UCSD-AML1 (cell line): ENCODE data around the gene QTRT2.

ENCODE experiments used
- DNase-seq: peaks from one replicate; lab custom pipeline; 2025; ENCODE audit not compliant: unreplicated experiment; lab: John Stamatoyannopoulos, UW

Gene QTRT2

GRCh38 chr3:114076711-114077110 lies 20.2 kb downstream of the QTRT2 start:
- no peak for DNase-seq

GRCh38 chr3:114078126-114078525 lies 21.6 kb downstream of the QTRT2 start:
- DNase-seq: no peak

DNA sequence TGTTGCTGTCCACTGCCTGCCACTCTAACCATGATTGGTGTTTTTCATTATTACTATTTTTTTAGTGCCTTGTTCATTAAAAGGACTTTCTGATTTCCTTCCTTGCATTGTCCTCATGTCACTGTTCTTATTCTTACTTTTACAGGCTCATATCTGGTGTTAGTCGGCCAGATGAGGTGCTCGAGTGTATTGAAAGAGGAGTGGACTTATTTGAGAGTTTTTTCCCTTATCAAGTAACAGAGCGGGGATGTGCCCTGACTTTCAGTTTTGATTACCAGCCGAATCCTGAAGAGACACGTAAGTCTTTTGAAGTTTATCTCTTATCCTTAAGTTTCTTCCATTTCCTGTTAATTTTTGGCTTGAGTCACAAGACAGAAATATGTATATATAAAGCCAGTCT lies 23.2 kb downstream of the QTRT2 start:
- DNase-seq: no peak

DNA sequence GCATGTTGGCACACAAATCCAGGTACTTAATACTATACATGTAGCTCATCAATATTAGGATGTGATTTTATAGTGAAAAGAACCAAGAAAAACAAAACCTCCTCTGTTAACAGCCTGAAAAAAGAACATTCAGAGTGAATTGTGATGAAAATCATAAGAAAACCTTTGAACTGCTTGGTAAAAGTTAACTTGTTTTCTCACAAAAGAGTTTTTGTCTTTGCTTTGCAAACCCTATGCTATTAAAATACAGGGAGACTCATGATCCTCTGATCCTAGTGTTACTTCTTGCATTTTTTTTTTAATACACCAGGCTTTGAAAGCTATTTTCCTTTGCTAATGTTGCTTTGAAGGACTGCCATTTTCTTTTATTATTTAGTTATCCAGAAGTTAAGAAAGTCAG lies 23.7 kb downstream of the QTRT2 start:
- no peak for DNase-seq

- no peak for DNase-seq
These were observed 24.5 kb downstream of the QTRT2 start for GRCh38 chr3:114081037-114081436.

- no peak for DNase-seq
These were observed 26.6 kb downstream of the QTRT2 start for GRCh38 chr3:114083112-114083511.

DNA sequence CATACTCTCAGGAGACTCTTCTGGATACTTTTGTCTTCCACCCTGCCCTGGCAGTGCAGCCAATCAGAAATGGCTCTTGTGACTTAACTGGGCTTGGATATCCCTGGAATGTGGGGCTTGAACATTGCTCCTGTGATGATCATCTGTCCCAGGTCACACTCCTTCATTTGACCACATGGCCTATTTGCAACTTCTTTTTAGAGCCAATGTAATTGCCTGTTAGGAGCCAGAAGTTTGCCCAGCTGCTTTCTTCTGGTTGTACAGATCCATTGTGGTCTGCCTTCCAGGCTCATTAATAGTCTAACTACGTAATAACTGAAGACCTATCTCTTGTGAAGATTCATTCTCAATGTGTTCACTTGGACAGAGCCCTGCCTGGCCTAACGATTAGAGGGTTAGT lies 29.8 kb downstream of the QTRT2 start:
- DNase-seq: no peak

- no peak for DNase-seq
These were observed 33.1 kb downstream of the QTRT2 start for GRCh38 chr3:114089675-114090074.

- no peak for DNase-seq
These were observed 35.8 kb downstream of the QTRT2 start for GRCh38 chr3:114092151-114093015.

DNA sequence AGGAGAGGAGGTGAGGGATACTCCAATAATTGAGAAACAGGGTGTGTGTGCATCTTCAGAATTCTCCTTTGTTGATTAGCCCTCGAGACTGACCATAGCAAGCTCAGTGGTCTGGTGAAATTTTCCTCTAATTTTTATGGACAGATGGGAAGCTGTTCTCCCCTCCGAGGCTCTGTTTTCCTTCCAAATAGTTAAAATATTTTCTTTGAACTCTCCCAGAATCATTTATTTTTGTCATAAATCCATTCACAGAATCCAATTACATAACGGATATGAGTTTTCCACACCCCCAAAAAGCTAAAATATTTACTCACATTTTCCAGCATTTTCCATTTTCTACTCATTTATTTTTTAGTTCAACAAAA lies 36.5 kb downstream of the QTRT2 start:
- no peak for DNase-seq

DNA sequence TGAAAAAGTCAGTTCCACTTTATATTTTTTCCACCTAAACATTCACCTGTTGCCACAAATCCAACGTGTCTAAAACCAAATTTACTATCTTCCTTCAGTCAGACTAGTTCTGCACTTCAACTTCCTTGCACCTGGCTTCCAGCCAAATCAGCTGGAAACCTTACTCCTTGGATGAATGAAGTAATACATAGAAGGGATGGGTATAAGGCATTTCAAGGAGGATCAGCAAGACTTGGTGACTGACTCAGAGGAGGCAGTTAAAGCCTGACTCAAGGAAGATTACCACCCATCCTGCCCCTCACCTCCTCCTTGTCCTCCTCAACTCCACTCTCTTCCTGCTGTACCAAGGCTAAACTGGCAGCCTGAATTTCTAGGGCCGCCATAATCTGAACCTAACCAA lies 37.1 kb downstream of the QTRT2 start:
- DNase-seq: no peak

- DNase-seq: no peak
These were observed 39.3 kb downstream of the QTRT2 start for GRCh38 chr3:114095796-114096195.

DNA sequence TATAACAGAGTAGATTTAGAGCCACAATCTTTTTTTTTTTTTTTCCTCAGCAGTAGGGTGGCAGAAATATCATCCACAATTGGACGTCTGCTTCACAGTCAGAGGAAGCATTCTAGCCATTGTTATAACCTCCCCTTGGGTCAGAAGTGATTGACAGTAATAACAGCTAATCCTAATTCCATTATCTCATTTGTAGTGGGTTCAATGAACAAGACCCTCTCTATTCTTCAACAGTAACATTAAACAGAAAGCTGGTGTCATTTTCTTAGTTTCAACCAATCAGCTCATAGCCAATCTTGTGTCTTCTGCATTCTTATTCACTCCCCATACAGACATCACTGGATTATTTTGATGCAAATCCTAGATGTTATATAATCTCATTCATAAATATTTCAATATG lies 44.6 kb downstream of the QTRT2 start:
- DNase-seq: no peak

GRCh38 chr3:114103181-114103580 lies 46.6 kb downstream of the QTRT2 start:
- no peak for DNase-seq

- no peak for DNase-seq
These were observed 47.3 kb downstream of the QTRT2 start for GRCh38 chr3:114103858-114104257.

GRCh38 chr3:114104414-114104813 lies 47.9 kb downstream of the QTRT2 start:
- no peak for DNase-seq

DNA sequence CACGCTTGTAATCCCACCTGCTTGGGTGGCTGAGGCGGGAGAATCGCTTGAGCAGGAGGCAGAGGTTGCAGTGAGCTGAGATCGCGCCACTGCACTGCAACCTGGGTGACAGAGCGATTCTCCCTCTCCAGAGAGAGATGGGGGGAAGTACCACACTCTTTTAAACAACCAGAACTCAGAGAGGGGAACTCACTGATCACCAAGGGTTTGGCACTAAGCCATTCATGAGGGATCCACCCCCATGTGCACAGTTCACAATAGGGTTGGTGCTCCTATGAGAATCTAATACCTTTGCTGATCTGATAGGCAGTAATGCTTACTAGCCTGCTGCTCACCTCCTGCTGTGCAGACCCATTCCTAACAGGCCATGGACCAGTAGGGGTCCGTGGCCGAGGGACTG lies 51.6 kb downstream of the QTRT2 start:
- DNase-seq: no peak

GRCh38 chr3:114110439-114110838 lies 53.9 kb downstream of the QTRT2 start:
- no peak for DNase-seq

- DNase-seq: no peak
These were observed 54.7 kb downstream of the QTRT2 start for GRCh38 chr3:114111060-114111770.

DNA sequence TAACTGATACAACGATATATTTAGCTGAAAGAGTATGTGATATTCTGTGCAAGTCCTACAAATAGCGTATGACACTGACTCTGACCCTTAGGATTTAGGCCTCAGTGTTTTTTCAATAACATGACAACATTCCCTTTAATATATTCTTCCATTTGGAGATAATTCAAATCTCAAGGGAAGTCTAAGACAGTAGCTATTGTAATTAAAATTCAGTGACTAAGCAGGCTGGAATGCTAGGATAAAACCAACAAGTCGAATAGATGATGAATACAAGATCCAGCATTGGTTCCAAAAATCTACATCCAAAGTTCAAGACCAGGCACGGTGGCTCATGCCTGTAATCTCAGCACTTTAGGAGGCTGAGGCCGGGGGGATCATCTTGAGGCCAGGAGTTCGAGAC lies 56.2 kb downstream of the QTRT2 start:
- DNase-seq: no peak

GRCh38 chr3:114114719-114115118 lies 58.2 kb downstream of the QTRT2 start:
- no peak for DNase-seq

GRCh38 chr3:114115143-114115542 lies 58.6 kb downstream of the QTRT2 start:
- DNase-seq: no peak

DNA sequence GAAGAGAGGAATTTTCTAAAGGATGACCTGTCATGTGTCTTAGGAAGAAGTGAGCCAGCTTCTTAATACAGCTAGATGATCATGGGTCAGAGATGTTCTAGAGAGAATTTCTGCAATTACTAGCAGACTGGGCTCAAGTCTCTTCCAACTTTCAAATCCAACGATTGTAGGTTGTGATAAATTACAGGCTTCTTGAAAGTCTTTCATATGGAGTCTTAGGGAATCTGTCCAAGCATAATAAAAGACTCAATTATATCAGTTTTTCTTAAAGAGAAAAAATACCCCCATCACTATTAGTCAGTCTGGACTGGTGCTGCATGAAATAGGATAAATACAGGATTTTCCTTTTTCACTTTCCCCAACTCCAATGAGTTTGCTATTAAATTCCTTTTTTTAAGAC lies 63.2 kb downstream of the QTRT2 start:
- DNase-seq: no peak
